Limb (tissue), 2 donors: ENCODE measurements around the gene ADGRD2.

ENCODE experiments used
- DNase-seq, 2 donors: peaks; one replicate each; pipeline ENCODE4 v3.0.0-alpha.2; 2016; ENCODE audit errors: extremely low spot score in 2 of 2

The ADGRD2 gene

GRCh38 chr9:124436320-124436719 lies 13.9 kb upstream of the ADGRD2 start:
- no peak for DNase-seq

- no peak for DNase-seq
Measured at GRCh38 chr9:124437086-124437485, 13.2 kb upstream of the ADGRD2 start.

GRCh38 chr9:124438091-124438490 lies 12.2 kb upstream of the ADGRD2 start:
- no peak for DNase-seq

GRCh38 chr9:124439086-124439485 lies 11.2 kb upstream of the ADGRD2 start:
- DNase-seq = no peak

- DNase-seq = no peak
Measured at GRCh38 chr9:124439686-124440243, 10.5 kb upstream of the ADGRD2 start.

GRCh38 chr9:124440786-124441185 lies 9.5 kb upstream of the ADGRD2 start:
- no peak for DNase-seq

GRCh38 chr9:124441291-124441690 lies 9.0 kb upstream of the ADGRD2 start:
- DNase-seq = no peak

- no peak for DNase-seq
Measured at GRCh38 chr9:124442379-124442778, 7.9 kb upstream of the ADGRD2 start.

GRCh38 chr9:124442826-124443225 lies 7.4 kb upstream of the ADGRD2 start:
- DNase-seq = no peak

GRCh38 chr9:124443625-124444024 lies 6.6 kb upstream of the ADGRD2 start:
- no peak for DNase-seq

GRCh38 chr9:124444166-124444565 lies 6.1 kb upstream of the ADGRD2 start:
- DNase-seq = no peak

- no peak for DNase-seq
Measured at GRCh38 chr9:124447297-124447661, 3.0 kb upstream of the ADGRD2 start.

GRCh38 chr9:124448019-124448418 lies 2.2 kb upstream of the ADGRD2 start:
- DNase-seq = no peak

GRCh38 chr9:124449381-124450151 lies 685 bp upstream of the ADGRD2 start:
- no peak for DNase-seq

GRCh38 chr9:124450931-124451661 lies 845 bp downstream of the ADGRD2 start:
- no peak for DNase-seq

- DNase-seq = no peak
Measured at GRCh38 chr9:124452326-124452725, 2.1 kb downstream of the ADGRD2 start.

- no peak for DNase-seq
Measured at GRCh38 chr9:124452841-124453585, 2.8 kb downstream of the ADGRD2 start.

GRCh38 chr9:124453586-124454191 lies 3.4 kb downstream of the ADGRD2 start:
- DNase-seq = no peak

GRCh38 chr9:124454296-124454695 lies 4.0 kb downstream of the ADGRD2 start:
- DNase-seq = no peak

GRCh38 chr9:124454791-124455443 lies 4.7 kb downstream of the ADGRD2 start:
- DNase-seq = no peak

- no peak for DNase-seq
Measured at GRCh38 chr9:124455820-124456219, 5.6 kb downstream of the ADGRD2 start.
